IMR-90 (cell line): ENCODE data around the gene MBL2. TPM values are rescaled to one million over a fixed set of nuclear protein-coding genes. Genes with fewer than 3 reads are reported as not detected.

ENCODE experiments used
- ATAC-seq: fragments of 200-7000 bp; cut with Tn5 transposase; 2 replicates; pipeline ENCODE4 v1.9.1; 2020; ENCODE audit warnings: low read depth, mild to moderate bottlenecking, moderate library complexity
- BruUV-seq: library from RNA; stranded (reverse); fragments of 400-500 nt; replicated peaks from 2 replicates; lab custom pipeline; 2021; lab: Mats Ljungman, UMichigan
- CTCF ChIA-PET: fragments of 300-600 bp; formaldehyde crosslinking; extraction: SDS; loops from one replicate; lab custom pipeline; 2021; ENCODE audit warnings: antibody characterized with exemption; lab: Yijun Ruan, JAX
- POLR2A ChIA-PET: fragments of 300-600 bp; sonication (Branson Sonifier 250); formaldehyde crosslinking; loops from one replicate; lab custom pipeline; 2022; ENCODE audit warnings: antibody characterized with exemption; ENCODE audit not compliant: unreplicated experiment; lab: Charles Lee
- DNase-seq: peaks from one replicate; pipeline ENCODE4 v3.0.0; 2013
- H2AFZ ChIP-seq: replicated peaks from 2 replicates; pipeline ENCODE3; 2013; ENCODE audit warnings: low read length, mild to moderate bottlenecking; ENCODE audit not compliant: poor library complexity
- H2AK5ac ChIP-seq: 2 replicates; pipeline ENCODE4 v1.6.1; 2013; ENCODE audit warnings: low read depth, low read length, inconsistent platforms
- H2AK9ac ChIP-seq: replicated peaks from 2 replicates; pipeline ENCODE3; 2013; ENCODE audit warnings: mild to moderate bottlenecking, low read depth, low read length, moderate library complexity; ENCODE audit not compliant: poor library complexity
- H2BK120ac ChIP-seq: 2 replicates; pipeline ENCODE4 v1.6.1; 2013; ENCODE audit warnings: low read depth, low read length, inconsistent platforms
- H2BK15ac ChIP-seq: 3 replicates; pipeline ENCODE4 v1.6.1; 2013; ENCODE audit warnings: low read depth, low read length, inconsistent platforms
- H2BK20ac ChIP-seq: 2 replicates; pipeline ENCODE4 v1.6.1; 2013; ENCODE audit warnings: low read depth, mild to moderate bottlenecking, inconsistent platforms, low read length, moderate library complexity
- H2BK5ac ChIP-seq: 2 replicates; pipeline ENCODE4 v1.6.1; 2013; ENCODE audit warnings: mild to moderate bottlenecking, low read depth, low read length, inconsistent platforms; ENCODE audit not compliant: poor library complexity, severe bottlenecking
- H3K14ac ChIP-seq: replicated peaks from 2 replicates; pipeline ENCODE4 v1.6.1; 2013; ENCODE audit warnings: low read depth, low read length, inconsistent platforms
- H3K18ac ChIP-seq: 2 replicates; pipeline ENCODE4 v1.6.1; 2013; ENCODE audit warnings: low read depth, low read length, control low read depth
- H3K23ac ChIP-seq: 2 replicates; pipeline ENCODE4 v1.6.1; 2013; ENCODE audit warnings: low read depth, low read length, inconsistent platforms
- H3K27ac ChIP-seq: 2 replicates; pipeline ENCODE4 v1.5.1; 2013; ENCODE audit warnings: mild to moderate bottlenecking, control low read depth, low read length; ENCODE audit not compliant: insufficient read depth
- H3K27me3 ChIP-seq: 2 replicates; pipeline ENCODE4 v1.6.1; 2013; ENCODE audit warnings: low read length; ENCODE audit not compliant: control insufficient read depth, insufficient read depth
- H3K36me3 ChIP-seq: 2 replicates; pipeline ENCODE4 v1.6.1; 2013; ENCODE audit warnings: low read length, mixed read lengths; ENCODE audit not compliant: control insufficient read depth, insufficient read depth
- H3K4ac ChIP-seq: 2 replicates; pipeline ENCODE4 v1.6.1; 2013; ENCODE audit warnings: low read depth, low read length, inconsistent platforms
- H3K4me1 ChIP-seq: 2 replicates; pipeline ENCODE4 v1.6.1; 2013; ENCODE audit warnings: low read length, mixed read lengths; ENCODE audit not compliant: control insufficient read depth, insufficient read depth
- H3K4me2 ChIP-seq: 2 replicates; pipeline ENCODE4 v1.6.1; 2013; ENCODE audit warnings: low read depth, mild to moderate bottlenecking, control low read depth, low read length, moderate library complexity
- H3K4me3 ChIP-seq: 2 replicates; pipeline ENCODE4 v1.5.1; 2013; ENCODE audit warnings: low read depth, mild to moderate bottlenecking, control low read depth, low read length, moderate library complexity; ENCODE audit not compliant: insufficient read depth
- H3K56ac ChIP-seq: 2 replicates; pipeline ENCODE4 v1.6.1; 2013; ENCODE audit warnings: low read length, inconsistent platforms; ENCODE audit not compliant: insufficient read depth; ENCODE audit errors: extremely low read depth
- H3K79me1 ChIP-seq, 2 experiments: 2 replicates each; pipeline ENCODE4 v1.6.1; 2013; ENCODE audit warnings: low read length in 2 of 2, inconsistent platforms in 1 of 2, low read depth in 1 of 2
- H3K9ac ChIP-seq: 2 replicates; pipeline ENCODE4 v1.6.1; 2013; ENCODE audit warnings: low read depth, low read length, control low read depth
- H3K9me1 ChIP-seq: 2 replicates; pipeline ENCODE4 v1.6.1; 2013; ENCODE audit warnings: low read length, inconsistent platforms; ENCODE audit not compliant: insufficient read depth
- H3K9me3 ChIP-seq: 2 replicates; pipeline ENCODE4 v1.6.1; 2013; ENCODE audit warnings: low read length; ENCODE audit not compliant: control insufficient read depth, insufficient read depth
- H4K20me1 ChIP-seq: 2 replicates; pipeline ENCODE4 v1.6.1; 2013; ENCODE audit warnings: low read length, inconsistent platforms; ENCODE audit not compliant: insufficient read depth
- H4K5ac ChIP-seq: 2 replicates; pipeline ENCODE4 v1.6.1; 2013; ENCODE audit warnings: mild to moderate bottlenecking, low read depth, low read length, control low read depth
- H4K8ac ChIP-seq, 2 experiments: 2 replicates each; pipeline ENCODE4 v1.6.1; 2013; ENCODE audit warnings: low read depth in 2 of 2, low read length in 2 of 2, control low read depth in 1 of 2, inconsistent platforms in 1 of 2
- H4K91ac ChIP-seq: 2 replicates; pipeline ENCODE4 v1.6.1; 2013; ENCODE audit warnings: low read depth, low read length, inconsistent platforms; ENCODE audit not compliant: insufficient read depth
- RAD21 ChIP-seq: IDR thresholded peaks from 2 replicates; pipeline ENCODE4 v1.6.1; 2012; ENCODE audit warnings: low read length, improper control_type of control experiment
- RCOR1 ChIP-seq: IDR thresholded peaks from 2 replicates; pipeline ENCODE4 v1.6.1; 2012; ENCODE audit warnings: mild to moderate bottlenecking, low read length, improper control_type of control experiment; ENCODE audit not compliant: insufficient replicate concordance
- SMC3 ChIP-seq: fragments of 150-350 bp; IDR thresholded peaks from 2 replicates; pipeline ENCODE4 v1.6.1; 2016; ENCODE audit warnings: low read depth, mild to moderate bottlenecking, antibody characterized with exemption, low read length, moderate library complexity
- USF2 ChIP-seq: fragments of 150-350 bp; IDR thresholded peaks from 2 replicates; pipeline ENCODE4 v1.6.1; 2017; ENCODE audit warnings: mild to moderate bottlenecking, antibody characterized with exemption, low read length, low read depth
- WGBS, 2 experiments: methylation state at CpG; one replicate each; pipeline versions ENCODE4 v1.1.5 to v1.1.7; 2013; ENCODE audit warnings: missing lambda C conversion rate in 2 of 2; ENCODE audit not compliant: insufficient read length in 1 of 2; ENCODE audit errors: extremely low coverage in 2 of 2; 5-methylcytosine and 5-hydroxymethylcytosine counted together
- dilution Hi-C: fragments of 300-500 bp; cut with HindIII; formaldehyde crosslinking; loops from one replicate; pipeline ENCODE4 v1.14.3; 2018; ENCODE audit warnings: low sequenced_read_pairs; ENCODE audit not compliant: unreplicated experiment
- in situ Hi-C: fragments of 300-500 bp; cut with MboI; formaldehyde crosslinking; loops from 3 replicates; pipeline ENCODE4 v1.14.3; 2019; ENCODE audit warnings: low sequenced_read_pairs, inconsistent platforms, mixed read lengths
- intact Hi-C: fragments of 100-400 bp; cut with micrococcal nuclease; formaldehyde crosslinking; loops from 2 replicates; pipeline ENCODE4 v1.10.0; 2022
- polyA plus RNA-seq, 3 experiments: library from polyadenylated mRNA; depleted of rRNA; stranded (reverse); fragments of >200 nt; gene quantifications; 2 replicates each; pipeline ENCODE4 v1.2.3, GENCODE V29; 2012; ENCODE audit warnings: low replicate concordance in 1 of 3
- total RNA-seq: library from RNA; depleted of rRNA; stranded (reverse); fragments of >200 nt; gene quantifications from 2 replicates; pipeline ENCODE4 v1.2.3, GENCODE V29; 2012
- TF ChIP-seq, protein P1 (sequence below): fragments of 150-350 bp; IDR thresholded peaks from 2 replicates; pipeline ENCODE4 v1.6.1; 2016; ENCODE audit warnings: low read depth, mild to moderate bottlenecking, low read length, moderate library complexity, borderline replicate concordance

The MBL2 gene
- total and polyA plus RNA-seq, 2 of the 4 experiments (the other 2 are of a cell fraction) = not detected

GRCh38 chr10:52810761-52811160, 38.2 kb upstream of the MBL2 start:
- ATAC-seq = no peak
- in situ Hi-C loops = no loop called here
- no peak overlapping the region for H3K14ac ChIP-seq
- H4K91ac ChIP-seq = no peak overlapping the region
- H2AK5ac ChIP-seq = no peak overlapping the region
- H3K27me3 ChIP-seq = no peaks in the 10 kb centered on the region
- H3K36me3 ChIP-seq = no peaks in the 10 kb centered on the region
- no peaks in the 10 kb centered on the region for H3K9me1 ChIP-seq
- no peaks in the 10 kb centered on the region for H4K20me1 ChIP-seq
- no peak overlapping the region for H3K4me3 ChIP-seq
- H3K79me1 ChIP-seq = no peaks in the 10 kb centered on the region
- no peak overlapping the region for H2BK5ac ChIP-seq
- H3K4ac ChIP-seq = no peak overlapping the region
- H2AFZ ChIP-seq = no peak overlapping the region
- H4K5ac ChIP-seq = no peak overlapping the region
- no peak overlapping the region for H4K8ac ChIP-seq
- CTCF ChIA-PET = no interaction called here
- H3K4me2 ChIP-seq = no peak overlapping the region
- no peak overlapping the region for H2BK20ac ChIP-seq
- H3K4me1 ChIP-seq = no peaks in the 10 kb centered on the region
- DNase-seq = no peak
- BruUV-seq = no TSS peak
- intact Hi-C loops = loop anchor here (10.0 kb wide), 1 partner anchor 134 kb away; no protein-coding TSS in a partner anchor
- no peak overlapping the region for H3K18ac ChIP-seq
- TF ChIP-seq, protein P1, sequence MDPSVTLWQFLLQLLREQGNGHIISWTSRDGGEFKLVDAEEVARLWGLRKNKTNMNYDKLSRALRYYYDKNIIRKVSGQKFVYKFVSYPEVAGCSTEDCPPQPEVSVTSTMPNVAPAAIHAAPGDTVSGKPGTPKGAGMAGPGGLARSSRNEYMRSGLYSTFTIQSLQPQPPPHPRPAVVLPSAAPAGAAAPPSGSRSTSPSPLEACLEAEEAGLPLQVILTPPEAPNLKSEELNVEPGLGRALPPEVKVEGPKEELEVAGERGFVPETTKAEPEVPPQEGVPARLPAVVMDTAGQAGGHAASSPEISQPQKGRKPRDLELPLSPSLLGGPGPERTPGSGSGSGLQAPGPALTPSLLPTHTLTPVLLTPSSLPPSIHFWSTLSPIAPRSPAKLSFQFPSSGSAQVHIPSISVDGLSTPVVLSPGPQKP = no peak
- TF ChIP-seq USF2 = no peak
- no peak for TF ChIP-seq RAD21
- no peak for TF ChIP-seq RCOR1
- TF ChIP-seq SMC3 = no peak
- WGBS, 2 experiments = no CpG with 5 or more reads among the region's 2 CpGs
- H2BK15ac ChIP-seq = no peak overlapping the region
- H3K9ac ChIP-seq = no peak overlapping the region
- dilution Hi-C loops = no loop called here
- no peak overlapping the region for H2AK9ac ChIP-seq
- no peak overlapping the region for H3K27ac ChIP-seq
- H2BK120ac ChIP-seq = no peak overlapping the region
- H3K56ac ChIP-seq = no peak overlapping the region
- no peak overlapping the region for H3K23ac ChIP-seq
- POLR2A ChIA-PET = interaction anchor here (0.6 kb wide), 1 partner anchor 158 kb away, joined by 5 read pairs; no protein-coding TSS in a partner anchor
- H3K9me3 ChIP-seq = no peaks in the 10 kb centered on the region
